HG02623 (cell line): ENCODE results near the gene ACTMAP.
"Not testable (repeated sequence)": the region's sequence is repeated elsewhere in the genome, so short reads cannot be mapped to it uniquely, and the experiment has no call there.

Experiments
- ATAC-seq: cut with Tn5 transposase; IDR thresholded peaks from one replicate; pipeline ENCODE4 v1.9.1; 2021; ENCODE audit warnings: moderate library complexity; ENCODE audit not compliant: unreplicated experiment

The ACTMAP gene

DNA sequence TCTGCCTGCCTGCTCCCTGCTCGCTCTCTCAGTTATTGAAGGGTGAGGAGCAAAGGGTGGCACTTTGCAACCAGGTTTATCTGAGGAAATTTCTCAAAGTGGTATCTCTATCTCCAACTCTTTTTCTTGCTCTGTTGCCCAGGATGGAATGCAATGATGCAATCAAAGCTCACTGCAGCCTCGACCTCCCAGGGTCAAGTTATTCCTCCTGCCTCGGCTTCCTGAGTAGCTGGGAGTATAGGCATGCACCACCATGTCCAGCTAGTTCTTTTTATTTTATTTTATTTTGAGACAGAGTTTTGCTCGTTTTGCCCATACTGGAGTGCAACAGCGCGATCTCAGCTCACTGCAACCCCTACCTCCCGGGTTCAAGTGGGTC lies 4.9 kb downstream of the ACTMAP start:
- no peak for ATAC-seq

DNA sequence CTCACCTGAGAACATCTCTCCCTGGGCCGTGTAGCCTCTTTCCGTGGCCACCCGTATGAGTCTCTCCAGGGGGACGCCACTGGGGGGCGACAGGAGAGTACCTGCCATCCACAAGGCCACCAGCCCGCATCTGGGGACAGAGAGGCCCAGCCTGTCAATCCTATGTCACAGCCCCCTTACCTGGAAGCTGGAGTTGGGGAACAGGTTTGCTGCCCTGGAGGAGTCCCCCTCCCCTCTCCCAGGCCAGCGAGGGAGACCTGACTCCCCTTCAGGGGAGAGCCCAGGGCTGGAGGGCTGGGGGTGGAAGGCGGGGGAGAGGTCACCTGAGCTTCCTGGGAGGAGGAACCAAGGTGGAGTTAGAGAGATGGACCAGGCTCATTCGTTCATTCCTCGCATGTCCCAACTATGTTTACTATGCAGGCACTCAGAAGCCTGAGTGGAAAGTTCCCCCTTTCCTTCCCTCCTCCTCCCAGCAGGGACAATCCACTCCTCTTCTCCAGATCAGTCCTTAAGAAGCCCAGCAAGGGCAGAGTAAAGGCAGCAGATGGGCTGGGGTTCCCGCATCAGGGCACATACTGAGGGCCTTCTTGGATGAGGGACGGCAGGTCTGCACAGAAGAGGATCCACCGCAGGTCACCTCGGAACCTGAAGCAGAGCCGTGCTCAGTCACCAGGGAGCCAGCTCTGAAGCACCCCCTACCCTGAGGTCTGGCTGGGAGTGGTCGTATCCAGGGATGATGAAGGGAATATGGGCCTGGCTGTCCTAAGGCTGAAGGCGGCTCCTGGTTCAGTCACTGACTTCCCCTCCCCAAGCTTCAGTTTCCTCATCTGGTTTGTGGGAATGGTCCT lies 5.5 kb downstream of the ACTMAP start:
- ATAC-seq, result no peak

DNA sequence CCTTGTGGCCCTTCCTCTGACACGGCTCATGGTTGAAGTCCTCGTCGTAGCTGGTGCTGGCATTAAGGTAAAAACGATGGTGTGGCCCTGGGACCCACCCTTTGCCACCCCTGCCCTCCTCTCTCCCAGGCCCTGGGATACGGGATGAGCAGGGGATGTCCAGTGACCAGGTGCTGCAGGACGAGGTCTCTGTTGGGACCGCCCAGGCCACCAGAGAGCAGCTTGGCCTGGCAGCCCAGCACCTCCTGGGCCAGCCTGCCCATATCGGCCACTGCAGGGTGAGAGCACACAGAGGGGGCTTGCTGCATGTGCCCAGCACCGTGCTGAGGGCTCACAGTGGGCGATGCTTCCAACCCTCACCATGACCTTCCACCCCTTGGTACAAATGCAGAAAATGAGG lies 6.4 kb downstream of the ACTMAP start:
- ATAC-seq, result no peak

DNA sequence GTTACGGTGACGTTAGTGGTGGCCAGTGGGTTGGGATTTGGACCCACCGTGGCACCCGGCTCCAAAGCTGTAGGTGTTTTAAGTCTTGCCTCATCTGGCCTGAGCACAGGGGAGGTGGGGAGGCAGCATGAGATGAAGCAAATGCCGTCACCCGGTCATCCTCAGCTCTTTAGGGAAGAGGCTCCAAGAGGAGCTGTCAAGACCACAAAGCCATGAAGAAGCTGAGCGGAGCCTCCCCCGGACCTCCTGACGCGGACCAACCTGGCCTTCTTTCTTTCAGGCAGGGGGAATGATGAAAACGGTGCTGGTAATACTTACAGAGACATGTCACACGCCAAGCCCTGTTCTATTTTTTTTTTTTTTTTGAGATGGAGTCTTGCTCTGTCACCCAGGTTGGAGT lies 7.4 kb downstream of the ACTMAP start:
- ATAC-seq, result no peak

DNA sequence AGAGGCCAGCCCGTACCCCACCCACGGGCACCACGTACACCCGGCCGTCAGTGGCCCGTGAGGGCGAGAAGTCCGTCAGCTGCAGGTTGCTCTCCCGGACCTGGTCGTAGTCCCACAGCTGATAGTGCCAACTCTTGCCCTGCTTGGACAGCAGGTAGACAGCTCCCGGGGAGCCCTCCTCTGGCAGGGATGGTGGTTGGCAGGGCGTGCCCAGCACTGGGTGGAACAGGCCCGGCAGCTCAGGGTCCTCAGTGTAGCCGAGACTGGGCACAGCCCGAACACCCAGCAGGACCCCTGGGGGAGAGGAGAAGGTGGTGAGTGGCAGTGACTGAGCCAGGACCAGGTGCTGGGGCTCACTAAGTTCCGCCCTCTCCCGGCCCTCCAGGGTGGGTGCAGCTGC lies 7.8 kb downstream of the ACTMAP start:
- no peak for ATAC-seq

DNA sequence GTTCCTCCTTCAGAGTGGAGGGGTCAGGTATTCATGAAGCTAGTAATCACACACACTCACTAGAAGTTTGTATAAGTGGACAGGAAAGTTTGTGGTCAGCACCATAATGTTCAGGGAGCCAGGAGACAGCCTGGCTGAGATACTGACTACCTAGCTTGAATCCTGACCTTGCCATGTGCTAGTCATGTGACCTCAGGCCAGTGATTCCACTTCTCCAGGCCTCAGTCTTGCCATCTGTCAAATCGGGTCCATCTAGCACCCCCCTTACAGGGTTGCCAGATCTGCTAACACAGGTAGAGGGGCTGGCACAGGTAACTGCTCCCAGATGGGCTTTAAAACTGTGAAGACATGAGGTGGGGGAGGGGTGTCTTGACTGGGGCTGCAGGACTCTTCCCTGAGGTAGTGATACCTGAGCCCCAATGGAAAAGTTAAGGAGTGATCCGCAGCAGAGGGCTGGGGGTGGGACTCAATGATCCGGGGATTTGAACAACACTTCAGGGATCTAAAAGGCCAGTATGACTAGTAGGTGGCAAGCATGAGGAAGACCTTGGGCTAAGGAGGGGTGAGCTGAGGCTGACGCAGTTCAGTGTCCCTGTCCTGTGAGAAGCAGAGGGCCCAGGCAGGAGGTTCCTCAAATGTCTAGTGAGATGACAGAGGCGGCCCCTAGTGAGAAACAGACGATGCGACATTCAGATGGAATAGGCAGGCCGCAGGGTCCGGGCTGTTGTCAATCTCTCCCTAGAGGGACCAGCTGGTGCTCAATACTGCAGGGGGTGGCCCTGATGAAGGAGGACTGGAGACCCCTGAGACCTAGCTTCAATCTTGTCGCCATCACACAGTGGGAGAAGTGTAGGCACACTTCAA lies 8.5 kb downstream of the ACTMAP start:
- ATAC-seq, result no peak

DNA sequence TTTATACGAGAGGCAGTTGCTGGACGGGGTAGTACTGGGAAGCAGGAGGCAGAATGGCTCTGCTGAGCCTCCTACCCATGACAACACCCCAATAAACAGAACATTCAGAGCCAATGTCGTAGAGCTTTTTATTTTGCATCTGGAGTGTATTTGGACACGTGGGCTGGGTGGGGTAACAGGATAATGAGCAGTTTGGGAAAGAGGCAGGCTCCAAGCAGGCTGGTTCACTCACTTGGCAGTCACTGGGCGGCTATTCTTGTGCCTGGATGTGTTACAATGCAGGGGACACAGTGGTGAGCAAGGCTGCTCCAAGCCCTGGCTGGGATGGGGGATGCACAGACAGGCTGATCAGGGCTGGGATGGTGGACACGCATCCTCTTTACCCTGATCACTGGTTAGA lies 9.5 kb downstream of the ACTMAP start:
- no peak for ATAC-seq

DNA sequence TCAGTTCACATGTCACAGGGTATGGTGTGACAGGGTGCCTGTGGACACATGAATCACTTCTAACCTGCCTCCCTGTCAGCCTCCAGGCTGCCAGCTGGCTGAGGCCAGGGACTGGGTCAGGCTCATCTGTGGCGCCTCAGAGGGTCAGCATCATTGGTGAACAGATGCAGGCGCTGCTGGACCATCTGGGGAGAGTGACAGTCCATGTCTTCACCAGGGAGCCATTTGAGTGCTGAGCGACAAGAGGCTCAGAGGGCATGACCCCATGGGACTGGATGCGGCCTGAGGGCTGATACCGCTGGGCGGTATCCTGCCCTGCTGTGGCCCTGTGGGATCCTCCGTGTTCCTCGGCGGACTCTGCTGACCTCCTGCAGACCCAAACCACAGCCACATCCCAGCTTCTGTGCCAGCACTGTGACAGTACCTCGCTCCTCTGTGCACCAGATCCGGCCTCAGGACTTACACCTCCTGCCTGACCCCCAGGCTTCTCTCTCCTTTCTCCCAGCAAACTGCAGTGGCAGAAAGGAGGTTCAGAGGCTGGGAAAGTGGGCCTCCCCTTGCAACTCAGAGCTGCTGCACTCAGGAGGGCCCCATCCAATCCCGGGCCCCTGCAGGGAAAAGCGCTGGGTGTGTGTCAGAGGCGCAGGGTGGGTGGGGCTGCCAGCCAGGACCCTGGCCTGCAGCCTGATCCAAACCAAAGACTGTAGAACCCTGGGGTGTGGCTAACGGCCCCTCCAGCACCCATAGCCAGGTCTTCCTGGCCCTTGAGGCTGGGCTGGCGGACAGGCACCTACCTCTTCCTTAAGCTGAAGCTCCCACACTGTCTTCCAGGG lies 10.2 kb downstream of the ACTMAP start:
- no peak for ATAC-seq

DNA sequence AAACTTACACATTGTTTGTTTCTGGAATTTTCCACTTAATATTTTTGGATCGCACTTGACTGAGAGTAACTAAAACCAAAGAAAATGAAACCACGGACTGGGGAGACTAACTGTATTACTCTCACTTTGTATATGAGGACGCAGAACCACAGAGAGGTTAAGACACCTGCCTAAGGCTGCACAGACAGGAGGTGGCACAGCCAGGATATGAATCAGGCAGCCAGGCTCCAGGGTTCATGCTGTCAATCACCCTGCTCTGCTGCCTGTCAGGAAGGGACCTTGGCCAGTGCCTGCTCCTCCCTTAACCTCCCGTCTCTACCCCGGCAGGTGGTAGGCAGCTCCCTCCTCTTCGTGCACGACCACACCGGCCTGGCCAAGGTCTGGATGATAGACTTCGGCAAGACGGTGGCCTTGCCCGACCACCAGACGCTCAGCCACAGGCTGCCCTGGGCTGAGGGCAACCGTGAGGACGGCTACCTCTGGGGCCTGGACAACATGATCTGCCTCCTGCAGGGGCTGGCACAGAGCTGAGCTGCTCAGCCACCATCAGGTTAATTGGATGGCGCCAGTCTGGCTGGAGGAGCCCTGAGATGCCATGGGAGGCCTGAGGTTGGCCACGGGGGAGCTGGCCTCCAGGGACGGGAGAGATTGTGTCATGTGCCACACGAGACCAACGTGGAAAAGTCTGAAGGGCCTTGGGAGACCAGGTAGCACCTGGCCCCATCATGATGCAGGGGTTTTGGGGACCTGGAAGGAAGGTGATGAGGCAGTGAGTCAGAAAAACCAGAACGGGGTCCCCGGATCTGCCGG lies 11.0 kb downstream of the ACTMAP start:
- no peak for ATAC-seq

DNA sequence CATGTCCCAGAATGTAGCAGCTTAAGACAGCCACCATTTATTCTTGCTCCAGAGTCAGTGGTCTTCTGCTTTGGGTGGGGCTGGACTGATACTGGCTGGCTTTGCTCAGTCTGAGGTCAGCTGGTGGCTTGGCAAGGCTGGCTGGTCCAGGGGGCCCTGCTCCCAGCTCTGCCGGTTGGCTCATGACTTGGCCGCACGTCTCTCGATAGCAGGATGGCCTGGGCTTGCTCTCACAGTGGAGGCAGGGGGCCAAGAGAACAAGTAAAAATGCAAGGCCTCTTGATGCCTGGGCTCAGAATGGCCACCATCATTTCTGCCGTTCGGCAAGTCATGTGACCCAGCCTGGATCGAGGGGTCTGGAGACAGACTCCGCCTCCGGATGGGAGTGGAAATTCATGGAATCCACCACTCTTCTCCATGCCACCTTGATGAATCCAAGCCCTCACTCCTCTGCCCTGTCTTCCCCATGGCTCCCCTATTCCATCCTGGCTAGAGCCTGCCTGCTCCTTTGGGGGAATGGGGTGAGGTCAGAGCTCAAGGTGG lies 13.1 kb downstream of the ACTMAP start:
- no peak for ATAC-seq

DNA sequence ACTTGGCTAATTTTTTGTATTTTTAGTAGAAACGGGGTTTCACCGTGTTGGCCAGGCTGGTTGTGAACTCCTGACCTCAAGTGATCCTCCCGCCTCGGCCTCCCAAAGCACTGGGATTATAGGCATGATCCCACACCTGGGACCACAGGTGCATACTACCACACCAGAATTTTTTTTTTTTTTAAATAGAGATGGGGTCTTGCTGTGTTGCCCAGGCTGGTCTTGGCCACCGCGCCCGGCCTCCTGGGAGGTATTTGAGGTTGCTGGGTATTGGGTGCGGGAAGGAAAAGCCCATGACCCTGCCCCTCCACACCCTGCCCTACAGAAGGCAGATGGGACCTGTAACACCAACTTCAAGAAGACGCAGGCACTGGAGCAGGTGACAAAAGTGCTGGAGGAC lies 13.6 kb downstream of the ACTMAP start:
- no peak for ATAC-seq

DNA sequence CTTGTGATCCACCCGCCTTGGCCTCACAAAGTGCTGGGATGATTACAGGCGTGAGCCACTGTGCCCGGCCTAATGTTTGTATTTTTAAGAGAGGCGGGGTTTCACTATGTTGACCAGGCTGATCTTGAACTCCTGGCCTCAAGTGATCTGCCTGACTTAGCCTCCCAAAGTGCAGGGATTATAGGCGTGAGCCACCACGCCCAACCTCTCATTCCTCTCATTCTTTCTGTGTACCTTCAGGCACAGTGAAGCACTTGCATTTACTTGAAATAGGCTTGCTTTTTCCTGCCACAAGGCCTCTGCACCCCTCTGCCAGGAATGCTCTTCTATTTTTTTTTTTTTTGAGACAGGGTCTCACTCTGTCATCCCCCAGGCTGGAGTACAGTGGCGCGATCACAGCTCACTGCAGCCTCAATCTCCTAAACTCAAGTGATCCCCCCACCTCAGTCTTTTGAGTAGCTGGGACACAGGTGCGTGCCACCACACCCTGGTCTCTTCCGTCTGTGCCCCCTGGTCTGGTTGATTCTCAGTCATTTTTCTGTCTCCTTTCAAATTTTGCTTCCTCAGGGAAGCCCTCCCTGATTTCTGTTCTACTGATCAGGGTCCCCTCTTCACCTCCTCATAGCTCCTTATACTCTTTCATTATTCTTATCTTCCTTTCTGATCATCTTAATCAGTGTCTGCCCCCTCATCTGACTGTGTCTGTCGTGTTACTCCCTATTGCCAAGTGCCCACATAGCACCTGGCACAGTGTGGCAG lies 15.1 kb downstream of the ACTMAP start:
- no peak for ATAC-seq

DNA sequence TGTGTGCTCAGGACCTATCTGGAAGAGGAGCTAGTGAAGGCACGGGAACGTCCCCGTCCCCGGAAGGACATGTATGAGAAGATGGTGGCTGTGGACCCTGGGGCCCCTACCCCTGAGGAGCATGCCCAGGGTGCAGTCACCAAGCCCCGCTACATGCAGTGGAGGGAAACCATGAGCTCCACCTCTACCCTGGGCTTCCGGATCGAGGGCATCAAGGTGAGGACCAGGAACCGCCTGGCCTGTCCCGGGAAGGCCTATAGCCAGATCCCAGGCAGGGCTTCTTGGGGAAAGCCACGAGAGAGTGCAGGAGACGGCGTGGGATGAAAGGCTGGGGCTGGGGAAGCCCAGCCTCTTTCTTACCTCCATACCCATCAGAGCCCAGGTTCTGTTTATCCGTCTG lies 17.1 kb downstream of the ACTMAP start:
- no peak for ATAC-seq

DNA sequence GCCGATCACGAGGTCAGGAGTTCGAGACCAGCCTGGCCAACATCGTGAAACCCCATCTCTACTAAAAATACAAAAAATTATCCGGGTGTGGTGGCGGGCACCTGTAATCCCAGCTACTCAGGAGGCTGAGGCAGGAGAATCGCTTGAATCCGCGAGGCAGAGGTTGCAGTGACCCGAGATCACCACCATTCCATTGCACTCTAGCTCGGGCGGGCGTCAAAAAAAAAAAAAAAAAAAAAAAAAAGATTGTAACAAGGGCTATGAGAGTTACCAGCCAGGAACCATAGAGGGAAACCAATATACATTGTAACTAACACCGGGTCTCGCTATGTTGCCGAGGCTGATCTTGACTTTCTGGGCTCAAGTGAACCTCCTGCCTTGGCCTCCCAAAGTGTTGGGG lies 18.0 kb downstream of the ACTMAP start:
- ATAC-seq, result not testable (repeated sequence)

DNA sequence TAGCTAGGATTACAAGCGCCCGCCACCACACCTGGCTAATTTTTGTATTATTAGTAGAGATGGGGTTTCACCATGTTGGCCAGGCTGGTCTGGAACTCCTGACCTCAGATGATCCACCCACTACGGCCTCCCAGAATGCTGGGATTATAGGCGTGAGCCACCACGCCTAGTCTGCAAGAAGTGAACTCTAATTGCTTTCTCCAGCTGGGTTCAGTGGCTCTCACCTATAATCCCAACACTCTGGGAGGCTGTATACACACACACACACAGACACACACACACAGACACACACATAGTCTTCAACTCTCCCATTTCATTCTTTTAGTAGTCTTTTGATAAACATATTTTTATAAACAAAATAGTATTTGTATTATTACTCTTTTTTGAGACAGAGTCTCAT lies 20.2 kb downstream of the ACTMAP start:
- not testable (repeated sequence) for ATAC-seq

DNA sequence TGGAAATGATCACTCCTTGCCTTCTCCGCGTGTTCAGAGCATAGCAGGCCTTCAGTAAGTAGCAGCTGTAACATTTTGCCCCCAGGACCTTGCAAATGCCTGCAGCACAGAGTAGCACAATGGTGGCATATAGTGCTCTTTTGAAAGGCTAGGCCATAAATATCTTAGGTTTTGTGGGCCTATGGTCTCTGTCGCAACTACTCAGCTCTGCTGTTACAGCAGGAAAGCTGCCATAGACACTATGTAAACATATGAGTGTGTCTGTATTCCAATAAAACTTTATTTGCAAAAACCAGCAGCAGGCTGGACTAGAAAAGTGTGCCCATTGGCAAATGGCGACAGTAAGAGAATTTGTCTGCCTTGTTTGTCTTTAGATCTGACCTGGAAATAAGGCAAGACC lies 24.0 kb downstream of the ACTMAP start:
- ATAC-seq, result no peak

DNA sequence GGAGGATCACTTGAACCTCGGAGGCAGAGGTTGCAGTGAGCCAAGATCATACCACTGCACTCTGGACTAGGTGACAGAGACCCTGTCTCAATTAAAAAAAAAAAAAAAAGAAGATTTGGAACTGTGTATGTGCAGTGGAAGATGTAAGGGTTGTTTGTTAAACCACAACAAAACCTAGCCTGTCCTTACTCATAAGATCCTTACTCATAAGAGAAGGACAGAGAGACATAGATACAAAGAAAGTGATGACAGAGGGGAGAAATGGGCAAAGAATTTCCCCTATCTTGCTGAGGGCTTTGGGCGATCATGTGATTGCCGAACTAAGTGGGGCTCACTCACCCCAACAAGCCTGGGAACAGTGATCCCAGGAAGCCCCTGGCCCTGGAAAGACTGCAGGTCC lies 25.4 kb downstream of the ACTMAP start:
- ATAC-seq, result no peak

DNA sequence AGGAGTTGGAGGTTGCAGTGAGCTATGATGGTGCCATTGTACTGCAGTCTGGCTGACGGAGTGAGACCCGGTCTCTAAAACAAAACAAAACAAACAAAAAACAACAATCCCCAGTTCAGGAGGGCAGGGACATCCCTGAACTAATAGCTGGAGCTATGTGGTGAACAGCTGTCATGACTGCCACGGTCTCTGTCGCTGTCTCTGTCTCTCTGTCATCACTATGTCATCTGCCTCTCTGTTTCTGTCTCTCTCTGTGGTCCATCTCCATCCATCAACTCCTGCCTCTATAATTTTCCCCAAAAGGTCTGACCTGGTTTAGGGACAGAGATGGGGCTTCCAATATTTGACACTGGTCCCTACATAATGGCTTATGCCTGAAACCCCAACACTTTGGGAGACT lies 26.0 kb downstream of the ACTMAP start:
- ATAC-seq, result no peak

DNA sequence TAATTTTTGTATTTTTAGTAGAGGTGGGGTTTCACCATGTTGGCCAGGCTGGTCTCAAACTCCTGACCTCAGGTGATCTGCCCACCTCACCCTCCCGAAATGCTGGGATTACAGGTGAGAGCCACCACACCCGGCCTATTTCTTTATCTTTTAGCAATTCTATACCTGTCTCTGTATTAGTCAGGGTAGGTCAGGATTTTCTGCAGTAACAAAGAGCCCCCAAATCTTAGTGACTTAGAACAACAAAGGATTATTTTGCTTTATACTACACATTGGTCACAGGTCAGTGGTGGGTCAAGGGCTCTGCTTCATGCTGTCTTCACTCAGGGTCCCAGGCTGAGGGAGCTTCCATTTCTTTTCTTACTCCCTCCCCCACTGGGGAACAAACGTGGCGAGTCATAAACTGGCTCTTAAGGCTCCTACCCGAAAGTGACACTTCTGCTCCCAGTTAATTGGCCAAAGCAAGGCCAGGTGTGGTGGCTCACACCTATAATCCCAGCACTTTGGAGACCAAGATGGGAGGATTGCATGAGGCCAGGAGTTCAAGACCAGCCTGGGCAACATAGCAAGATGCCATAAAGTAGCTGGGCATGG lies 26.5 kb downstream of the ACTMAP start:
- ATAC-seq, result no peak
